GM19438 (cell line): ENCODE measurements around the gene EML3.
"Not testable (repeated sequence)": the region's sequence is repeated elsewhere in the genome, so short reads cannot be mapped to it uniquely, and the experiment has no call there.

ENCODE experiments used
- ATAC-seq: cut with Tn5 transposase; IDR thresholded peaks from one replicate; pipeline ENCODE4 v1.9.1; 2021; ENCODE audit warnings: low read depth; ENCODE audit not compliant: unreplicated experiment

EML3 gene

GRCh38 chr11:62574363-62575071 lies 38.1 kb downstream of the EML3 start:
- ATAC-seq: peak; percentile 20

DNA sequence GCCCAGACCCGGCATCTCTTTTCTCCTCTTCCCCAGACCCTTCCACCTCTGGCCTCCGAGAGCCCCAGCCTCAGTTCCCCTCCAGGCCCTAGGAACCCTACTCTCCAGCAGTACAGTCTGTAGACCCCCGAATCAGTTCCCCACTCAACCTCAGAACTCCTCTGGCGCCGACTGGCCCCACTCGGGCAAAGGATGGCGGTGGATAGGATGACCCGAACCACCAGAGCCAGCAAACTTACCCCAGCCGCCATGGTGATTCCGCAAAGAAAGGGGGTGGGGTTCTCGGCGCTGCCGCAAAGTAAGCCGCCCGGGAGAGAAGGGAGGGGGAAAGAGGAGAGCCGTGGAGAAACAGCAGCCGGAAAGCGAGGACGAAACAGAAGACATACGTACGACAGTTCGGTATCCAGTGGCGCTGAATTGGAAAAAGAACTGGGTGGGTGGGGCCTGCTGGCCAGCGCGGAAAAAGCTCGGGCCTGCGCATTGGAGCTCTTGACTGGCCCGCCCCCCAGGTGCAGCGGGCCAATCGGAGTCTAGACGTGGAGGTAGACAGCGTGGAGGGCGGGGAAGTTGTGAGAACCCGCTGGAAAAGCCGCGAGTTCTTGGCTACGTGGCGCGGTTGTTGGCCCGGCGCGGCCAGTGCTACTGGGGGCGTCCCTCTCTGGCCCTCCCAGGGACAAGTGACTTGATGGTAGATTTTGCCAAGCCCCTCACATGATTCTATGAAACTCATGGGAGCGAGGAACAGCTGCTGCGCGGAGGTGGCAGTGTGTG lies 38.8 kb downstream of the EML3 start, which contains the start of gene EEF1G:
Gene EEF1G (minus strand): TSS at position 300 of the 771 bp plus-strand sequence. CDS start 49 bp downstream, at position 251.
- peak; percentile 82 for ATAC-seq

- ATAC-seq: no peak
Measured at GRCh38 chr11:62573006-62573591, 39.5 kb downstream of the EML3 start.

DNA sequence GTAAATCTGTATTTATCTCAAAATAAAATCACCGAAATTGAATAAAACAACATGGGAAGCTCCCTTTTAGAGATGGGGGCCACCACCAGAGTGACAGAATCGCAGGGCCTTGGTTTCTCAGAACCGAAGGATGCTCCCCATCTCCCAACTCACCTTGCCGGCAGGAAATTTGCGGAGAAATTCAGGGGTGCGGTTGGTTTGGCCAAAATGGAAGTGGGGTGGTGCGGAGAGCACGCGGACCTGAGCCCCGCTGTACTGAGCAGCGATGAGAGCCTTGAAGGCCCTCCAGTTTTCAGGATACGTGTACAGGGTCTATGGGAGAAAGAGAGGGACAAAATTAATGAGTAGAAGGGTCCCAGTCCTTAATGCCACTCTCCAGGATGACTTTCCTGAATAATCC lies 40.1 kb downstream of the EML3 start:
- no peak for ATAC-seq

GRCh38 chr11:62571493-62571892 lies 41.1 kb downstream of the EML3 start:
- not testable (repeated sequence) for ATAC-seq

- not testable (repeated sequence) for ATAC-seq
Measured at GRCh38 chr11:62570903-62571302, 41.7 kb downstream of the EML3 start.

GRCh38 chr11:62569611-62570010 lies 43.0 kb downstream of the EML3 start:
- ATAC-seq: no peak

- ATAC-seq: no peak
Measured at GRCh38 chr11:62567018-62567633, 45.4 kb downstream of the EML3 start.

DNA sequence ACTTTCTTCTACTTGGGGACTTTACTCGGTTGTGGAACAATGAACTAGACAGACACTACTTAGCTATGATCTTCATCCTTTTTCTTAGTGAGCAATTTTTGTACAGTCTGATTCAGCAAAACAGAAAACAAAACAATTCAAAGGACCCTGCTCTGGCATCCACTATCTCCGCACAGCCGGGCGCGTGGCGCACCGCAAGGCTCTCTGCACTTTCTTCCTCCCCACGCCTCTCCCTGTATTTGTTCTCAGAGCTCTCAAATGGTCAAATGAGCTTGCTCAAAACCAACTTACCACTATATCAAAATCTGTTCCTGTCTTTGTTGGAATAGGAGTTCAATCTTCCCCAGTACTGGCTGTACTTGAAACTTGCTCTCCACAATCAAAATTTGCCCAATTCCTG lies 46.3 kb downstream of the EML3 start:
- no peak for ATAC-seq

DNA sequence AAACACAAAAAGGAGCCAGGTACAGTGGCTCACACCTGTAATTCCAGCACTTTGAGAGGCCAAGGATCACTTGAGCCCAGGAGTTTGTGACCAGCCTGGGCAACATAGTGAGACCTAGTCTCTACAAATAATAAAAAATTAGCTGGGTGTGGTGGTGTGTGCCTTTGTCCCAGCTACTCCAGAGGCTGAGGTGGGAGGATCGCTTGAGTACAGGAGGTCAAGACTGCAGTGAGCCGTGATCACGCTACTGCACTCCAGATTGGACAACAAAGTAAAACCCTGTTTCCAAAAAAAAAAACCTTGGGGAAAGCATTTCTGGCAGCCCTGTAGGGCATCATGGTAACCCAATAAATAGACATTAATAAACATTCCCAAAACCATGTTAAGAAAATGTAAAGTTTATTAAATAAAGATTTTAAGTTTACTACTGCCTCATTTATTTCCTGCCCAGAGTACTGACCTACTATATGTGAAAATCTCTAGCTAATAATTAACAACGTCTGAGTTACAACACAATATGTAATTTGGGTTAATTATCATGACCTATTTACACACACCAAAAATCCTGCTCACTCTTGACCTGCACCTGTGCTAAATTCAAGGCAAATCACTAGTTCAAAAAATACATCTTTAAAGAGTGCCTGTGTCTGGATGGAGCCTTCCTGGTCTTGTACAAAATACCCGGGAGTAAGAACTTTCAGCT lies 47.3 kb downstream of the EML3 start:
- no peak for ATAC-seq

GRCh38 chr11:62561677-62562230 lies 50.8 kb downstream of the EML3 start:
- ATAC-seq: not testable (repeated sequence)

GRCh38 chr11:62560566-62561103 lies 51.9 kb downstream of the EML3 start:
- no peak for ATAC-seq

DNA sequence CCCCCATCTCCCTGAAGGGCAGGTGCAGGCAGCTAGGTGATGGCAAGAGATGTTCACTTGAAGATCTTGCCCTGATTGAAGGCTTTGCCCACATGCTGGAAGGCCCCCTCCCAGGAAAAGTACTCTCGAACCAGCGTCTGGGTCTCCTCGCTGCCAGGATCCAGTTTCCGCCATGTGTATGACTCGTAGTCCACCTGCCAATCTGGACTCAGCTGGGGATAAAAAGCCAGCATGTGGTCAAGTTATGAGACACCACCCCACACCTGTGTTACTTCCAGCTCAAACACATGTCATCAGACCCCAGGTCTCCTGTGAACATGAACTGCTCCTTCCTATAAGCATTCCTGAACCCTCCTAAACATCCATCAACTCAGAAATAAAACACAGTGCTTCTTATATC lies 52.9 kb downstream of the EML3 start:
- not testable (repeated sequence) for ATAC-seq

- no peak for ATAC-seq
Measured at GRCh38 chr11:62559204-62559603, 53.4 kb downstream of the EML3 start.

- ATAC-seq: no peak
Measured at GRCh38 chr11:62558669-62559068, 53.9 kb downstream of the EML3 start.

DNA sequence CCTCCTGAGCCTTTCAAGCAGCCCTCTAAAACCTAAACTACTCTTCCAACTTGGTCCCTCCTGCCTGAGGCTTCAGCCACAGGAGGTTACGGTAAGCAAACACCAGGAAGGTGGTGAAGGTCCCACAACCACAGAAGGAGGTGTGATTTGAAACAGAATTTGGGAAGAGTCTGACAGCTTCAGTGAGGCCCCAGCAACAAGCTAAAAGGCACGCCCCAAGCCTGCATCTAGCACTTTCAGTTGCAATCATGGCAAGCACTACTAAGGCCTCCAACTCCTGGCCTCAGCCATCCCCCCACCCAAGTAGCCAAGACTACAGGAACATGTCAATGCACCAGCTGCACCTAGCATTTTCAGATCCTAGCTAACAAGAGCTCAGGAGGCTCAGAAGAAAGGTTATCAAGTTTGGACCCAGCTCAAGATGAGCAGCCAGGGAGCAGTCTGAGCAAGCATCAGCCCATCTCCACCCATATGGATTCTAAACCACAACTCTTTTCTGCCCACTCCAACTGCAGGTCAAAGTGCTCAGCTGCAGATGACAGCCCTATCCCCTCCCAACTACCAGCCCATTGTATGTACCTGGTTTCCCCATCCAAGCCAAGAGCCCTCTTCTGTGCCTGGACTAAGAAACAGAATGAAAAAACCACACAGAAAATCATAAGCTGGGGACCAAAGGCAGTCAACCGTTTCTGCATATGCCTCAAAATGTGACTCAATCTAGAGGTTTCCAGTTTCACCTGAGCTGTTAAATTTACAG lies 55.5 kb downstream of the EML3 start:
- ATAC-seq: peak; percentile 32

DNA sequence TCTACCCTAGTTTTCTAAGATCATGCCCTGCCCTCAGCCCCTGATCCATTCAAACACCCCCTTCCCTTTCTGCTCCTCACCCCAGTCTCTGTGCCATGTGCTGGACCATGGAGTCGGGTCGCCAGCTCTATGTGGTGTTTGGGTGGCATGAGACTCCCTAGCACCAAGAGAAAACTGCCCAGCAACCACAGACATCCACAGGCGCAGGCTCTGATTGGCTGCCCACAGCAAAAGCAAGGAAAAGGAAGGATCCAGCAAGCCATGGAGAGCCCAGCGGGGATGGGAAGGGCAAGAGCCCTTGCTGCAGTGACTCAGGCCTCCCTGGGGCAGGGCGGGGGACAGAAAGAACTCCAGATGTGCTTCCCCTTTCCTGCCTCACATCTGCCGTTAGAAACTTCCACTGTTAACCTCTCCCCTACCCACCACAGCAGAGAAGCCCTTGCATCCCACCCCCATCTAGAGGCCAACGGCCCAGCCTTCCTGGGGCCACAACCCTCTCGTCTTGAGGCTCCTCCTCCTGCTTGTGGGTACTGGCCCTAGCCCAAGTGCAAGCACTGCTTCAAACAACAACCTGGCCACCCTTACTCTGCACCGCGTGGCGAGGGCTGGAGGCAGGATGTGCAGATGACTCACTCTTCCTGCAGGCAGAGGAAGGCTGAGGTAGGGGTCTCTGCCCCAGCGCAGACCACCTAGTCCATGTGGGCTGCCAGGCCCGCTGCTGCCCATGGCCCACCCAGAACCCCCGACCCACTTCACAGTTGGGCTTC lies 56.3 kb downstream of the EML3 start:
- ATAC-seq: peak; percentile 39

DNA sequence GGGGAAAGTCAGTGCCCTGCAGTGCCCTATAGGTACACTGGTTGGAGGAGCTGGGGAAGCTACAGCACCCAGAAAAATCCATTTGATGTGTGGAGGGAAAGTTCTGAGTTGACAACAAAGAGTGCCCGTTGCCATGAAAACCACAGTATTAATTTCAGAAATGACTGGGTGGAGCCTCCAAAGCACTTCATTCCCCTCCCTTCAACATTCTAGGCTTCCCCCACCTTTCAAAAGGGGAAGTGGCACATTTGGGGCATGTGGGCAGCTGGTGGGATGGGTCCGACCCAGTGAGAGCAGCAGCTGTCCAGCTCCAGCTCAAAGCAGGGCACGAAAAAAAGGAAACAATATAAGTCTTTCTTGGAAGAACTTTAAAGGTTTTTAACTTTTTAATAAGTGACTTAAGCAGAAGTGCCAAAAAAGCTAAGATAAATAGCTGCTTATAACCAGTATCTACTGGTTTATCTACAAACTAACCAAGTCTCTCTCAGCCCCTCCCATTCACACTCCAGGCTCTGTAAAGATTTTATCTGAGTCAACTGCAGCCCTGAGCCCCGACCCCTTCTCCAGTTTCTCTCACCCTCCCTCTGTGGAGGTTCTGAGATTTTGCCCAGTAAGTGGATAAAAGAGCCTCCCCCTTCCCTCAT lies 57.0 kb downstream of the EML3 start:
- ATAC-seq: peak; percentile 36
